Measurements from ENCODE around the gene OR5D13.

OR5D13 gene, protein sequence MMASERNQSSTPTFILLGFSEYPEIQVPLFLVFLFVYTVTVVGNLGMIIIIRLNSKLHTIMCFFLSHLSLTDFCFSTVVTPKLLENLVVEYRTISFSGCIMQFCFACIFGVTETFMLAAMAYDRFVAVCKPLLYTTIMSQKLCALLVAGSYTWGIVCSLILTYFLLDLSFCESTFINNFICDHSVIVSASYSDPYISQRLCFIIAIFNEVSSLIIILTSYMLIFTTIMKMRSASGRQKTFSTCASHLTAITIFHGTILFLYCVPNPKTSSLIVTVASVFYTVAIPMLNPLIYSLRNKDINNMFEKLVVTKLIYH

DNA sequence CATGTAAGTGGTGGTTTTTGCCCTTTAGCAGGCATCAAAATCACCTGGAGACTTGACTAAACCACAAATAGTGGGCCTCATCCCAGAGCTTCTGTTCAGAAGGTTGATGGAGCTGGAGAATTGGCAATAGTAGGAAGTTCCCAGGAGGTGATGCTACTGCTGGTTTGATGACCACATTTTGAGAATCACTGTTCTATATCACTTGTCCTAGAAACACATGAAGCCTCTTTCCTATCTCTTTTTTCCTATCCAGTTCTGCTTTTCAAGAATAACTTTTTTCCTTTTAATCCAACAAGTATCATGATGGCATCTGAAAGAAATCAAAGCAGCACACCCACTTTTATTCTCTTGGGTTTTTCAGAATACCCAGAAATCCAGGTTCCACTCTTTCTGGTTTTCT lies at the start of gene OR5D13:
Gene OR5D13 (plus strand): TSS at position 301 of the 400 bp plus-strand sequence. CDS start 0 bp downstream, at position 301.
- no peaks in the 10 kb centered on the region for H3K4me1 Mint-ChIP-seq
- H3K4me3 Mint-ChIP-seq = no peak within 1 kb of the TSS
- peaks cover 14% of the 10 kb centered on the region for H3K9me3 Mint-ChIP-seq
- no peaks in the 10 kb centered on the region for H3K36me3 Mint-ChIP-seq
- no peaks in the 10 kb centered on the region for H3K27me3 Mint-ChIP-seq
- no peak within 1 kb of the TSS for H3K27ac Mint-ChIP-seq

DNA sequence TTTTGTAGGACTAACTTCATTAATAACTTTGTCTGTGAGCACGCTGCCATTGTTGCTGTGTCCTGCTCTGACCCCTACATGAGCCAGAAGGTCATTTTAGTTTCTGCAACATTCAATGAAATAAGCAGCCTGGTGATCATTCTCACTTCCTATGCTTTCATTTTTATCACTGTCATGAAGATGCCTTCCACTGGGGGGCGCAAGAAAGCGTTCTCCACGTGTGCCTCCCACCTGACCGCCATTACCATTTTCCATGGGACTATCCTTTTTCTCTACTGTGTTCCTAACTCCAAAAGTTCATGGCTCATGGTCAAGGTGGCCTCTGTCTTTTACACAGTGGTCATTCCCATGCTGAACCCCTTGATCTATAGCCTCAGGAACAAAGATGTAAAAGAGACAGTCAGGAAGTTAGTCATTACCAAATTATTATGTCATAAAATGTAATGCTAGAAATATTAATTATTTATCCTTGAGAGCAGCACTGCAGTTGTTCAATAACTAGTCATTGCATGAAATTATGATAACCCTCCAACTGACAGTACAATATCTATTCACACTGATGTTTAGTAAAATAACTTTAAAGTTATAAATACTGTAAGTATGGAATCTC lies 46.4 kb upstream of the OR5D13 start:
- Mint-ChIP-seq H3K4me3 (no peak overlapping the region), H3K9me3 (peaks cover 7% of the 10 kb centered on the region), H3K4me1 (no peaks in the 10 kb centered on the region), H3K27ac (no peak overlapping the region), H3K27me3 (no peaks in the 10 kb centered on the region), H3K36me3 (no peaks in the 10 kb centered on the region)

DNA sequence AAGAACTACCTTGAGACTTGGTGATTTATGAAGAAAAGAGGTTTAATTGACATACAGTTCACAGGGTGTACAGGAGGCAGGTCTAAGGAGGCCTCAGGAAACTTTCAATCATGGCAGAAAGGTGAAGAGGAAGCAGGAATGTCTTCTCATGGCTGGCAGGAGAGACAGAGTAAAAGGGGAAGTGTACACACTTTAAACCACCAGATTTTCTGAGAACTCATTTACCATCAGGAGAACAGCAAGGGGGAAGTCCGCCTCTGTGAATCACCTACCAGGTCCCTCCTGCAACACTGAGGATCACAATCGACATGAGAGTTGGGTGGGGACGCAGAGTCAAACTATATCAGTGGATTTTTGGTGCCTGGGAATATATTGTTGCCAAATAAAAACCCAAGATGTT lies 40.3 kb upstream of the OR5D13 start:
- Mint-ChIP-seq H3K27ac (no peak overlapping the region), H3K27me3 (no peaks in the 10 kb centered on the region), H3K9me3 (peaks cover 26% of the 10 kb centered on the region), H3K4me3 (no peak overlapping the region), H3K36me3 (no peaks in the 10 kb centered on the region), H3K4me1 (no peaks in the 10 kb centered on the region)

DNA sequence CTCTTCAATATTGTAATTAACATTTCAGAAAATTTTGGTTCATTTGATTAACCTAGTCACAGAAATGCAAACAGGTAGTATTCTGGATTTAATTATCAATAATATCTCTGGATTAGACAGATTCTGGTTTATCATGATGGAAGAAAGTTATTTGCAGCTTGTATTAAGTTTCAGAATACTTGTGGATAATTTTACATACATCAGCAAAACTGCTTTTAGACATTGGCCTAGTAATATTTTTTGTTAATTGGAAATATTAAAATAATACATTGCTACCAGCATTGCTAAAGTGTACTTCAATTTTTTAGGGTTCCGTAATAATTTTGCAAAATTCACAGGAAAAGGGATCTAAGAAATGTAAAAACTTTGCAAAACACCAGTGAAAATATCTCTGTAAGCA lies 18.4 kb downstream of the OR5D13 start:
- H3K27ac Mint-ChIP-seq = no peak overlapping the region

DNA sequence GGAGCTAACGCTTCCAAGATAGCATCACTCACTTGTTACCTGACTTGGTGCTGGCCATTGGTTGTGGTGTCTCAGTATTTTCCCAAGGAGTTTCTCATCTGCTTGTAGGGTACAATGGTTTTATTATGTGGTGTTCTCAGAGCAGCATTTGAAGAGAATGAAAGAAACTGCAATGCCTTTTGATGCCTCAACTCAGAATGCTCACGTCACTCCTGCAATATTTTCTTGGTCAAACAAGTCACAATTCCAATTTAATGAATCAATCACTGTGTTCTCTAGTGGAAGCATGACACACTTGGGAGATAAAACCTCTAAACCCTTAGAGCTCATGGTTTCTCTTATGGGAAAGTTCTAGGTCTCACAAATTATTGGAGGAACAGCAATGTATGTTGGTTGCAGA lies 20.1 kb downstream of the OR5D13 start:
- no peaks in the 10 kb centered on the region for H3K36me3 Mint-ChIP-seq
- H3K9me3 Mint-ChIP-seq = no peaks in the 10 kb centered on the region
- H3K27ac Mint-ChIP-seq = no peak overlapping the region
- no peaks in the 10 kb centered on the region for H3K4me1 Mint-ChIP-seq
- no peaks in the 10 kb centered on the region for H3K27me3 Mint-ChIP-seq
- H3K4me3 Mint-ChIP-seq = no peak overlapping the region

More for the DNA sequence above, 18.4 kb downstream of the OR5D13 start:
- Mint-ChIP-seq H3K4me1 (no peaks in the 10 kb centered on the region), H3K9me3 (peaks cover 9% of the 10 kb centered on the region), H3K27me3 (no peaks in the 10 kb centered on the region), H3K4me3 (no peak overlapping the region), H3K36me3 (no peaks in the 10 kb centered on the region)

DNA sequence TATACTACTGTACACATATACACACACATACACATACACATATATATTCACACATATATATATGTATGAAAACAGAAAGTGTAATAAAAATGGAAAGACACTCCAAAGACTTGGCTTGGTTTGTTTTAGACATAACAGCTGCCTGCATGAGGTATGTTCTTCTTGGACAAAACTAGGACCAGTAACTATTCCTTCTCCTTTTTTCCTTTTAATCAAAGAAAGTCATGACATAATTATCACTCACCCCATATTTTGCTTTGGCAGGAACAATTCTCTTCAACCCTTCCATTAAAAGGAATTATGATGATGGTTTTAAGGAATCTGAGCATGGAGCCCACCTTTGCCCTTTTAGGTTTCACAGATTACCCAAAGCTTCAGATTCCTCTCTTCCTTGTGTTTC lies 22.0 kb downstream of the OR5D13 start, which contains the start of gene OR5D14:
Gene OR5D14 (plus strand): TSS at position 301 of the 400 bp plus-strand sequence. CDS start 0 bp downstream, at position 301.
- Mint-ChIP-seq H3K9me3 (peaks cover 4% of the 10 kb centered on the region), H3K27ac (no peak within 1 kb of the TSS), H3K36me3 (no peaks in the 10 kb centered on the region), H3K27me3 (no peaks in the 10 kb centered on the region), H3K4me1 (no peaks in the 10 kb centered on the region), H3K4me3 (no peak within 1 kb of the TSS)

DNA sequence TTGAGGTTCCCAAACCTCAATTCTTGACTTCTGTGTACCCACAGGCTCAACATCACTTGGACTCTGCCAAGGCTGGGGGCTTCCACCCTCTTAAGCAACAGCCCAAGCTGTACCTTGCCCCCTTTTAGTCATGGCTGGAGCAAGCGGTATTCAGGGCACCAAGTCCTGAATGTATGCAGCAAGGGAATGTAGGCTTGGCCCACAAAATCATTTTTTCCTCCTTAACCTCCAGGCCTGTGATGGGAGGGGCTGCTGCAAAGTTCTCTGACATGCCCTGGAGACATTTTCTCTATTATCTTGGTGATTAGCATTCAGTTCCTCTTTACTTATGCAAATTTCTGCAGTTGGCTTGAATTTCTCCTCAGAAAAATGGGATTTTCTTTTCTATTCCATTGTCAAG lies 33.0 kb downstream of the OR5D13 start:
- Mint-ChIP-seq H3K27ac (no peak overlapping the region), H3K4me1 (no peaks in the 10 kb centered on the region), H3K4me3 (no peak overlapping the region), H3K9me3 (peaks cover 22% of the 10 kb centered on the region), H3K27me3 (no peaks in the 10 kb centered on the region), H3K36me3 (peaks cover 1% of the 10 kb centered on the region)

DNA sequence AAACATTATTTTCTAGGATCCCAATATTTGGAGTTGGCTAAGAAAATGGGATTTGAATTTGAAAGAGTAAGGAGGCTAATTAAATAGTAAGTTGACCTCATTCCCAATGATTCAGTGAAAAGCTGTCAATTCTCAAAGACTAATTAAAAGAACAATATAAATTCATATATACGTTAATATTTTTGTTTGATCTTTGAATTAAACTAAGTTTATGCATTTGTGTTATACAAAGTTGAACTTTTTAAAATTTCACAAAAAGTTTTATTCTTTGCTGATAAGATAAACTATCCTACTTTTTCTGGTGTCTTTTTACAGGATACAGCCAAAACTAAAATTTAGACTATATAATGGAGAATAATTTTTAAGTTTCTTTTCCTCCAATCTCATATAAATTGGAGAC lies 37.8 kb downstream of the OR5D13 start, which contains the start of gene OR5L1:
Gene OR5L1 (plus strand): TSS at position 301 of the 400 bp plus-strand sequence. CDS start 100 bp downstream, outside the sequence.
- H3K9me3 Mint-ChIP-seq = peaks cover 21% of the 10 kb centered on the region
- no peaks in the 10 kb centered on the region for H3K4me1 Mint-ChIP-seq

DNA sequence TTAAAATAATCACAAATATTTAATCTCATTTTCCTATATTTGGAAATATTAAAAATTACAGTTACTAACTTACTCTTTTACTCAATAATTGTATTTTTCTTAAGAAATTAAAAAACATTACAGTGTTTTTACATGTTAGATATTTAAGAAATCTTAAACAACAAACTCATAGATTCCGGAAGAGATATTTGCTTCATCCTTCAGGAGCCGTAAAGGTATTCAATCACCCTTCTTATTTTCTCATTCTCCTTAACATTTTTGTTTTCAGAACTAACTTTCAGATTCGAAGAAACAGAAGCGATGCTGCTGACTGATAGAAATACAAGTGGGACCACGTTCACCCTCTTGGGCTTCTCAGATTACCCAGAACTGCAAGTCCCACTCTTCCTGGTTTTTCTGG lies 46.1 kb downstream of the OR5D13 start, which contains the start of gene OR5D18:
Gene OR5D18 (plus strand): TSS at position 301 of the 400 bp plus-strand sequence. CDS start 0 bp downstream, at position 301.
- H3K4me1 Mint-ChIP-seq = no peaks in the 10 kb centered on the region
- H3K4me3 Mint-ChIP-seq = no peak within 1 kb of the TSS
- peaks cover 20% of the 10 kb centered on the region for H3K9me3 Mint-ChIP-seq
- H3K36me3 Mint-ChIP-seq = no peaks in the 10 kb centered on the region
- H3K27ac Mint-ChIP-seq = no peak within 1 kb of the TSS
- no peaks in the 10 kb centered on the region for H3K27me3 Mint-ChIP-seq

More for the DNA sequence above, 37.8 kb downstream of the OR5D13 start, which contains the start of gene OR5L1:
- no peaks in the 10 kb centered on the region for H3K36me3 Mint-ChIP-seq
- H3K27me3 Mint-ChIP-seq = no peaks in the 10 kb centered on the region
- no peak within 1 kb of the TSS for H3K4me3 Mint-ChIP-seq
- no peak within 1 kb of the TSS for H3K27ac Mint-ChIP-seq
